A549 (cell line): Measurements from ENCODE around the gene NREP.

ENCODE experiments used
- CTCF ChIP-seq: fragments of >200 bp; sonication (Bioruptor Twin); formaldehyde crosslinking; IDR thresholded peaks from 3 replicates; pipeline ENCODE4 v1.5.1; 2016
- MYC ChIP-seq: IDR thresholded peaks from 2 replicates; pipeline ENCODE4 v1.6.1; 2012; ENCODE audit warnings: mild to moderate bottlenecking, inconsistent platforms, low read length, improper control_type of control experiment, borderline replicate concordance
- POLR2A ChIP-seq: IDR thresholded peaks from 2 replicates; pipeline ENCODE4 v1.6.1; 2012; ENCODE audit warnings: mild to moderate bottlenecking, low read length
- RCOR1 ChIP-seq: fragments of 150-350 bp; IDR thresholded peaks from 2 replicates; pipeline ENCODE4 v1.6.1; 2014; ENCODE audit warnings: antibody characterized with exemption, low read length, low read depth
- RNF2 ChIP-seq: fragments of 200-600 bp; sonication (generic); IDR thresholded peaks from 2 replicates; pipeline ENCODE4 v1.6.1; 2016; ENCODE audit warnings: low read depth, mild to moderate bottlenecking, antibody characterized with exemption, moderate library complexity, borderline replicate concordance
- USF2 ChIP-seq: fragments of 450-650 bp; IDR thresholded peaks from 2 replicates; pipeline ENCODE4 v1.6.1; 2014; ENCODE audit warnings: antibody characterized with exemption

- no peak for TF ChIP-seq USF2
- TF ChIP-seq RCOR1, result no peak
- no peak for TF ChIP-seq RNF2
- TF ChIP-seq CTCF, result no peak
- no peak for TF ChIP-seq POLR2A
- no peak for TF ChIP-seq MYC
Observed at GRCh38 chr5:111762895-111763294, 5.9 kb upstream of the NREP start.
